ENCODE data around the gene VWA5A. TPM values are rescaled to one million over a fixed set of nuclear protein-coding genes. Genes with fewer than 3 reads are reported as not detected.

The VWA5A gene
- total and polyA plus RNA-seq, 12 donors = 16.5 to 81.3 (median 36.7) TPM

GRCh38 chr11:124079631-124080326, 35.5 kb upstream of the VWA5A start:
- no peak overlapping the region for H3K4me3 ChIP-seq
- intact Hi-C loops (cut with DNase I) = loop anchor here in 1 of 2 donors (10.0 kb wide), 1 partner anchor 115 kb away; no protein-coding TSS in a partner anchor
- WGBS, 4 donors = 68 to 77% (median 72%) methylated on average over 8 of the region's 8 CpGs
- H3K27me3 ChIP-seq = peaks cover 4% of the 10 kb centered on the region
- TF ChIP-seq CTCF (IDR thresholded peaks at IDR 0.05) (no peak), POLR2A (IDR thresholded peaks at IDR 0.05) (no peak)
- peaks cover 0 to 3% of the 10 kb centered on the region in 2 donors for H3K4me1 ChIP-seq (replicated peaks in 1 of 2)
- no peak for DNase-seq
- H3K27ac ChIP-seq = no peak overlapping the region
- H3K36me3 ChIP-seq (replicated peaks in 1 of 2) = no peaks in the 10 kb centered on the region
- no peaks in the 10 kb centered on the region for H3K9me3 ChIP-seq (replicated peaks in 1 of 3)

GRCh38 chr11:124080327-124081001, 34.8 kb upstream of the VWA5A start:
- H3K9me3 ChIP-seq (replicated peaks in 1 of 3) = no peaks in the 10 kb centered on the region
- H3K4me1 ChIP-seq (replicated peaks in 1 of 2) = peaks cover 0 to 3% of the 10 kb centered on the region in 2 donors
- no peaks in the 10 kb centered on the region for H3K36me3 ChIP-seq (replicated peaks in 1 of 2)
- DNase-seq = no peak
- WGBS, 4 donors = 76 to 80% (median 77%) methylated on average over 6 to 8 of the region's 8 CpGs
- H3K27me3 ChIP-seq = peaks cover 4% of the 10 kb centered on the region
- no peak for TF ChIP-seq CTCF (IDR thresholded peaks at IDR 0.05)
- no peak for TF ChIP-seq POLR2A (IDR thresholded peaks at IDR 0.05)
- no peak overlapping the region for H3K27ac ChIP-seq
- no peak overlapping the region for H3K4me3 ChIP-seq
- intact Hi-C loops (cut with DNase I) = no loop called here

GRCh38 chr11:124081483-124081882, 33.8 kb upstream of the VWA5A start:
- H3K27ac ChIP-seq = no peak overlapping the region
- H3K36me3 ChIP-seq (replicated peaks in 1 of 2) = no peaks in the 10 kb centered on the region
- H3K27me3 ChIP-seq = peaks cover 4% of the 10 kb centered on the region
- TF ChIP-seq CTCF (IDR thresholded peaks at IDR 0.05) = no peak
- no peak for TF ChIP-seq POLR2A (IDR thresholded peaks at IDR 0.05)
- intact Hi-C loops (cut with DNase I) = no loop called here
- H3K4me3 ChIP-seq = no peak overlapping the region
- DNase-seq = no peak
- 73 to 79% (median 75%) methylated on average over 3 of the region's 3 CpGs for WGBS, 4 donors
- no peaks in the 10 kb centered on the region for H3K4me1 ChIP-seq (replicated peaks in 1 of 2)
- no peaks in the 10 kb centered on the region for H3K9me3 ChIP-seq (replicated peaks in 1 of 3)

- Histone ChIP-seq H3K27me3 (peaks cover 4% of the 10 kb centered on the region), H3K27ac (no peak overlapping the region), H3K4me3 (no peak overlapping the region), H3K9me3 (replicated peaks in 1 of 3) (no peaks in the 10 kb centered on the region), H3K36me3 (replicated peaks in 1 of 2) (no peaks in the 10 kb centered on the region), H3K4me1 (replicated peaks in 1 of 2) (no peaks in the 10 kb centered on the region)
- no peak for DNase-seq
- intact Hi-C loops (cut with DNase I) = no loop called here
- TF ChIP-seq POLR2A (IDR thresholded peaks at IDR 0.05) = no peak
- TF ChIP-seq CTCF (IDR thresholded peaks at IDR 0.05) = no peak
- WGBS, 4 donors = 73 to 79% (median 76%) methylated on average over 4 of the region's 4 CpGs
These were observed 32.9 kb upstream of the VWA5A start for GRCh38 chr11:124082371-124082770.

Measured in adrenal gland (tissue), 12 donors.